C4-2B (cell line): ENCODE results near the gene NHS.

Source experiments
- H3K27ac ChIP-seq: fragments of 450-650 bp; 2 replicates; pipeline ENCODE4 v1.5.1; 2017
- ZFX ChIP-seq: fragments of 450-650 bp; IDR thresholded peaks from 2 replicates; pipeline ENCODE4 v1.6.1; 2017
- TF ChIP-seq, protein P1 (sequence below): fragments of 450-650 bp; conservative IDR thresholded peaks from 2 replicates; pipeline ENCODE4 v1.5.1; 2017; ENCODE audit warnings: mild to moderate bottlenecking

Gene NHS

DNA sequence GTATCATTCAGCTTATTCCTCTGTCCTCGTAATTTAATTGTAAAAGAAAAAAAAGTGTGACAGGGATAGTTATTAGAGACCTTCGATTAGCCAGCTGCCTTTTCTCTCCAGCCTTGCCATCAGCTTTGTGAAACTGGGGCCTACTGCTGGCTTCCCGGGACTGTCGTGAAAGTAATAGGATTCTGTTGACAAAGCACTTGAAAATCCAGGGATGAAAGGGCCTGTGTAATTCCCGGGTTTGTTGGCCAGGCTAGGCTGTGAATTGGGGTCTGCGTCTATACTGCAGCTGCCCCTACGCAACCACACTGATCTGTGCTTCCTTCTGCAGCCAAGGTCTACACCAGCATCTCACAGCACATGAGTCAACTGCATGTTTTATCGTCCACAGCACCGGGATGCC lies 241.9 kb downstream of the NHS start:
- TF ChIP-seq, protein P1, sequence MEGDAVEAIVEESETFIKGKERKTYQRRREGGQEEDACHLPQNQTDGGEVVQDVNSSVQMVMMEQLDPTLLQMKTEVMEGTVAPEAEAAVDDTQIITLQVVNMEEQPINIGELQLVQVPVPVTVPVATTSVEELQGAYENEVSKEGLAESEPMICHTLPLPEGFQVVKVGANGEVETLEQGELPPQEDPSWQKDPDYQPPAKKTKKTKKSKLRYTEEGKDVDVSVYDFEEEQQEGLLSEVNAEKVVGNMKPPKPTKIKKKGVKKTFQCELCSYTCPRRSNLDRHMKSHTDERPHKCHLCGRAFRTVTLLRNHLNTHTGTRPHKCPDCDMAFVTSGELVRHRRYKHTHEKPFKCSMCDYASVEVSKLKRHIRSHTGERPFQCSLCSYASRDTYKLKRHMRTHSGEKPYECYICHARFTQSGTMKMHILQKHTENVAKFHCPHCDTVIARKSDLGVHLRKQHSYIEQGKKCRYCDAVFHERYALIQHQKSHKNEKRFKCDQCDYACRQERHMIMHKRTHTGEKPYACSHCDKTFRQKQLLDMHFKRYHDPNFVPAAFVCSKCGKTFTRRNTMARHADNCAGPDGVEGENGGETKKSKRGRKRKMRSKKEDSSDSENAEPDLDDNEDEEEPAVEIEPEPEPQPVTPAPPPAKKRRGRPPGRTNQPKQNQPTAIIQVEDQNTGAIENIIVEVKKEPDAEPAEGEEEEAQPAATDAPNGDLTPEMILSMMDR: no peak
- TF ChIP-seq ZFX: no peak
- no peak overlapping the region for H3K27ac ChIP-seq

DNA sequence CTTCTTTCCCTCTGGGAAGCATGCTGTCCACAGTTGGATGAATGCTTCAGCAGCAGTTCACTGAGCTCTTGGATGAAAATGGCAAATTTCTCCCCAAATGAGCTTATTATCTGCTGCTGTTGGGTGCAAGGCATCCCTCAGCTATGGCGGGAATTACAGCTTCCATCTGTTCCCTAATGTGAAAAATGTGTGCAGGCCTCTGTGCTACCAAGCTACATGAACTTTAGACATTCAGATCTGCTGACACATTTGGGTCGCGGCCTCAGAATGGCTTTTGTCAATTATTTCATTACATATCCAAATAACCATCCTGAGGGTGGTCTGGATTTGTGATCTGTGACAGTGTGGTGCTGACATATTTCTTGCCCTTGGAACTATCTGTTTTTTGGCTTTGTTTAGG lies 242.8 kb downstream of the NHS start:
- no peak overlapping the region for H3K27ac ChIP-seq
- TF ChIP-seq, protein P1: no peak
- no peak for TF ChIP-seq ZFX

DNA sequence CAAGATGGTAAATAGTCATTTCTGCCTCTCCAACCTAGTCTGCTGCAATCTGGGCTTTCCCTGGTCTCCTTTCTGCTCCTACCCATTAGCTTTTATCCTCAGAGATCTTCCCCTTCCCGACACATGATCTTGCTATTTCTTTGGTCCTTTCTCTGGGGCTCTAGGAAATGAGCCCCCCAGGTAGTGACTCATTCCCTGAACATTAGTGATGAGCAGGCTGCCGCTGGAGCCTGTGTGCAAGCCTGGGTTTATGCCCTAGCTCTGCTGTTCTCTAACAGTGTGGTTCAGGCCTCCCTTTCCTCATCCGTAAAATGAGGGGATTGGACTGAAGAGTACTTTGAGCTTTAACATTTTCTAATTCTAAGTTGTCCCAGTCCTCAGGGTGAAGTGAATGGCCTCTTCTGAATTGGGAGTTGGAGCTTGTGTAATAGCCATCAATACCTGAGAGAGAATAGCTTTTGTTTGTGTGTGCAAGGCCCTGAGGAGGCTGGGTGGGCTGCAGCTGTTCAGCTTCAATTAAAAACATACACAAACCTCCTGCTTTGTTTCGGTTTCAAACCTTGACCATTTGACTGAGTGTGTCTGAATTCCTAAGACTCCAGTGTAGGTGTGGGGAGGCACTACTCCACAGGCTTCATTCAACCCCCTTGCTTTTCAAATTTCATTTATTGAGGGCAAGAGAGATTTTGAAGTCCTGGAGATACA lies 246.7 kb downstream of the NHS start:
- no peak overlapping the region for H3K27ac ChIP-seq
- TF ChIP-seq, protein P1: no peak
- TF ChIP-seq ZFX: no peak

DNA sequence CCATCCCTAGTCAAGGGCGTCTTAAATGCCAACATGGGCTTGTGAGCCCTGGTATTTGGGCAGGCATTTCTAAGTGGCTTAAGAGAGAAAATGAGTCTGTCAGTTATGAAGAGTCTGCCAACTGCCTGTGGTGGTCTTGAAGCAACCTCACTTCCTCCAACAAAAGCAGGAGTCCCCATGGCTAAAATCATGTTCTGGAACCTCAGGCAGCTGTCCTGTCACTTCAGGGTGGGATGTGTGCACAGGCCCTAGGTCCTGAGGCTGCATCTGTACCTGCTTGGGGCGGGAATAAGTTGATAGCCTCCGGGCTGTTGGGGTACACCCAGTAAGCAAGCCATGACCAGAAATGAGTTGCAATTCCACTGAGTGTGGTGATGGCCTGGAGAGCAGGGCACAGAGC lies 247.3 kb downstream of the NHS start:
- H3K27ac ChIP-seq: no peak overlapping the region
- TF ChIP-seq, protein P1: no peak
- TF ChIP-seq ZFX: no peak

DNA sequence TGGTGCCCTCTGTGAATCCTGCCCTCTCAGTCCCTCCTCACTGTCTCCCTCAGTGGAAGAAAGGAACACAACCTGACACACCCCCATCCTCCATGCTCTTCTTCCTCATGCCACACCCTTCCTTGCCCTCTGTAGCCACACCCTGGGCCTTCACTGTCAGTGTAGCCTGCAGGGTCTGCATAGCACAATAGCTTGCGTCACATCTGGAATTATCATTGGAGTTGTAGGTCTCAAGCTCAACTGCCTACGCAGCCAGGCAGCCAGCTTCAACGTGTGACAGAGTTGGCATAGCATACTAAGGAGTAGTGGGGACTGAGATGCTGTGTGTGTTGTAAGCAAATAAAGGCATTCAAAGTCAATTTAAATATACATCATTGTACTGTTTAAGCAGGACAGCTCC lies 248.8 kb downstream of the NHS start:
- no peak overlapping the region for H3K27ac ChIP-seq
- TF ChIP-seq ZFX: no peak
- TF ChIP-seq, protein P1: no peak

DNA sequence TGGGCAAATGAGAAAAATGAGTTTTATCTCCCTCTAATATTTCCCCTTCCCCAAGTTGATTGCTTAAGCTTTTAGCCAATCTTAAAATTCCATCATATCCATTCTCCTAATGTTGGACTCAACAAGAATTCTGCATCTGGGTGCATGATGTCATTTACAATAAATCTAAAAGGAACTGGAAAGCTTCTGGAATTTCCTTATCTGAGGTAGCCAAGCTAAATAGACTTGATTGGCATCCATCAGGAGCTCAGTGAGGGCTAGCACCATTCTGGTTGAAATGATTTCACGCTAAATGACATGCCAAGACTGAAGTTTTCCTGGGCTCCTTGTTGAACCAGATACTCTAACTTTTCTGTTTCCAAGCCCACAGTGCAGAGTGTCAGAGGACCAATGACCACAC lies 252.0 kb downstream of the NHS start:
- TF ChIP-seq, protein P1: no peak
- no peak for TF ChIP-seq ZFX
- no peak overlapping the region for H3K27ac ChIP-seq

DNA sequence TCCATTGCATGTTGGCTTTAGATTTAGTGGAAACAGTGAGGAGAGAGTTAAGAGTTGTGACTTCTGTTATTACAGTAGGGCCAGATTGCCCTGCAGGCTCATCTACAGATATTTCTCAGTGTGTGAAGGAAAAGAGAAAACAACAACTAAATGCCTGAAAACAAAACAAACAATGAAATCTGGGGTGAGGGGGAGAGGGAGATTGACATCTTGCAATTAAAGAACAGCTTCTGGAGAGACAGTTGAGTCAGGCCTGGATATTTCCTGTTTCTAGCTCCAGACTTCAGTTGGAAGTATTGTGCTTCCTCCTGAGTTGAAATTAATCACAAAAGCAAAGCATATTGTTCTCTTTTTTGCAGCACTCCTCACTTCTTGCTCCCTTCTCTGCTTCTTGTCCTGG lies 254.0 kb downstream of the NHS start:
- TF ChIP-seq, protein P1: no peak
- TF ChIP-seq ZFX: no peak

More for the DNA sequence above, 254.0 kb downstream of the NHS start:
- no peak overlapping the region for H3K27ac ChIP-seq
